ENCODE results near the gene ABTB2. TPM values are rescaled to one million over a fixed set of nuclear protein-coding genes. Genes with fewer than 3 reads are reported as not detected.

The ABTB2 gene
- total RNA-seq, 6 donors from 2014 or later, result 1.4 to 6.8 (median 4.7) TPM

- Histone ChIP-seq H3K27ac (no peak overlapping the region), H3K4me1 (peaks cover 0 to 8% (median 1%) of the 10 kb centered on the region in 4 donors), H3K27me3 (no peaks in the 10 kb centered on the region), H3K36me3 (no peaks in the 10 kb centered on the region), H3K9me3 (no peaks in the 10 kb centered on the region), H3K4me3 (no peak overlapping the region)
- 59 to 71% methylated on average over 3 of the region's 3 CpGs for WGBS, 2 donors
- no peak for ATAC-seq (ENCODE audit: low FRiP score in 2 of 2)
- TF ChIP-seq EP300 (IDR thresholded peaks at IDR 0.05), result no peak
- no peak for TF ChIP-seq CTCF (IDR thresholded peaks at IDR 0.05)
- TF ChIP-seq POLR2AphosphoS5 (IDR thresholded peaks at IDR 0.05), result no peak
- no peak for TF ChIP-seq POLR2A (IDR thresholded peaks at IDR 0.05)
- DNase-seq, result no peak
Observed at GRCh38 chr11:34259087-34259486, 98.7 kb downstream of the ABTB2 start.

GRCh38 chr11:34256626-34257025 lies 101.2 kb downstream of the ABTB2 start:
- Histone ChIP-seq H3K27ac (no peak overlapping the region), H3K36me3 (no peaks in the 10 kb centered on the region), H3K4me3 (no peak overlapping the region), H3K27me3 (no peaks in the 10 kb centered on the region), H3K4me1 (peaks cover 0 to 2% (median under 1%) of the 10 kb centered on the region in 4 donors), H3K9me3 (no peaks in the 10 kb centered on the region)
- TF ChIP-seq CTCF (IDR thresholded peaks at IDR 0.05) (no peak), POLR2AphosphoS5 (IDR thresholded peaks at IDR 0.05) (no peak), EP300 (IDR thresholded peaks at IDR 0.05) (no peak), POLR2A (IDR thresholded peaks at IDR 0.05) (no peak)
- no peak for DNase-seq
- no peak for ATAC-seq (ENCODE audit: low FRiP score in 2 of 2)
- 72 to 74% methylated on average over 6 of the region's 6 CpGs for WGBS, 2 donors

- Histone ChIP-seq H3K4me3 (no peak overlapping the region), H3K27ac (no peak overlapping the region), H3K4me1 (peaks cover 0 to 7% (median 3%) of the 10 kb centered on the region in 4 donors), H3K36me3 (no peaks in the 10 kb centered on the region), H3K27me3 (no peaks in the 10 kb centered on the region), H3K9me3 (no peaks in the 10 kb centered on the region)
- 46 to 64% methylated on average over 5 to 6 of the region's 6 CpGs for WGBS, 2 donors
- DNase-seq (no peak), ATAC-seq (ENCODE audit: low FRiP score in 2 of 2) (no peak)
- TF ChIP-seq CTCF (IDR thresholded peaks at IDR 0.05) (no peak), POLR2AphosphoS5 (IDR thresholded peaks at IDR 0.05) (no peak), EP300 (IDR thresholded peaks at IDR 0.05) (no peak), POLR2A (IDR thresholded peaks at IDR 0.05) (no peak)
Observed at GRCh38 chr11:34256150-34256549, 101.7 kb downstream of the ABTB2 start.

GRCh38 chr11:34255101-34255500 lies 102.7 kb downstream of the ABTB2 start:
- DNase-seq (no peak), ATAC-seq (ENCODE audit: low FRiP score in 2 of 2) (no peak)
- no peaks in the 10 kb centered on the region for H3K27me3 ChIP-seq
- no peaks in the 10 kb centered on the region for H3K36me3 ChIP-seq
- no peak overlapping the region for H3K27ac ChIP-seq
- H3K9me3 ChIP-seq, result no peaks in the 10 kb centered on the region
- 79 to 80% methylated on average over 2 of the region's 2 CpGs for WGBS, 2 donors
- H3K4me1 ChIP-seq, result peaks cover 0 to 14% (median 5%) of the 10 kb centered on the region in 4 donors
- H3K4me3 ChIP-seq, result no peak overlapping the region
- TF ChIP-seq POLR2AphosphoS5 (IDR thresholded peaks at IDR 0.05), result no peak
- TF ChIP-seq CTCF (IDR thresholded peaks at IDR 0.05), result no peak
- no peak for TF ChIP-seq EP300 (IDR thresholded peaks at IDR 0.05)
- TF ChIP-seq POLR2A (IDR thresholded peaks at IDR 0.05), result no peak

- DNase-seq, result no peak
- WGBS, 2 donors, result 69 to 78% methylated on average over 4 of the region's 4 CpGs
- Histone ChIP-seq H3K36me3 (no peaks in the 10 kb centered on the region), H3K27ac (no peak overlapping the region), H3K4me1 (peaks cover 0 to 15% (median 5%) of the 10 kb centered on the region in 4 donors), H3K27me3 (no peaks in the 10 kb centered on the region), H3K9me3 (no peaks in the 10 kb centered on the region), H3K4me3 (no peak overlapping the region)
- TF ChIP-seq EP300 (IDR thresholded peaks at IDR 0.05) (no peak), POLR2A (IDR thresholded peaks at IDR 0.05) (no peak), CTCF (IDR thresholded peaks at IDR 0.05) (no peak), POLR2AphosphoS5 (IDR thresholded peaks at IDR 0.05) (no peak)
- no peak for ATAC-seq (ENCODE audit: low FRiP score in 2 of 2)
Observed at GRCh38 chr11:34254011-34254410, 103.8 kb downstream of the ABTB2 start.

Data from upper lobe of left lung (tissue), 6 donors.